ENCODE results near the gene RSPO1. TPM values are rescaled to one million over a fixed set of nuclear protein-coding genes. Genes with fewer than 3 reads are reported as not detected.

Gene RSPO1
- total RNA-seq, 1 experiment from 2014 or later: not detected

- Histone ChIP-seq H3K9me3 (replicated peaks) (no peaks in the 10 kb centered on the region), H3K4me3 (no peak overlapping the region), H3K36me3 (no peaks in the 10 kb centered on the region), H3K27ac (no peak overlapping the region), H3K4me1 (replicated peaks) (no peaks in the 10 kb centered on the region), H3K27me3 (replicated peaks) (peaks cover 28% of the 10 kb centered on the region)
- no peak for DNase-seq (ENCODE audit: low read depth in 1 of 2, low spot score in 2 of 2)
Measured at GRCh38 chr1:37650173-37650572, 15.5 kb upstream of the RSPO1 start.

GRCh38 chr1:37647281-37647680 is 12.6 kb upstream of the RSPO1 start:
- Histone ChIP-seq H3K4me1 (replicated peaks) (no peaks in the 10 kb centered on the region), H3K9me3 (replicated peaks) (no peaks in the 10 kb centered on the region), H3K27ac (no peak overlapping the region), H3K4me3 (no peak overlapping the region), H3K27me3 (replicated peaks) (peaks cover 41% of the 10 kb centered on the region), H3K36me3 (no peaks in the 10 kb centered on the region)
- no peak for DNase-seq (ENCODE audit: low read depth in 1 of 2, low spot score in 2 of 2)

GRCh38 chr1:37641059-37641458 is 6.4 kb upstream of the RSPO1 start:
- Histone ChIP-seq H3K4me3 (no peak overlapping the region), H3K4me1 (replicated peaks) (no peaks in the 10 kb centered on the region), H3K9me3 (replicated peaks) (no peaks in the 10 kb centered on the region), H3K36me3 (no peaks in the 10 kb centered on the region), H3K27ac (no peak overlapping the region), H3K27me3 (replicated peaks) (peaks cover 85% of the 10 kb centered on the region)
- no peak for DNase-seq (ENCODE audit: low read depth in 1 of 2, low spot score in 2 of 2)

DNA sequence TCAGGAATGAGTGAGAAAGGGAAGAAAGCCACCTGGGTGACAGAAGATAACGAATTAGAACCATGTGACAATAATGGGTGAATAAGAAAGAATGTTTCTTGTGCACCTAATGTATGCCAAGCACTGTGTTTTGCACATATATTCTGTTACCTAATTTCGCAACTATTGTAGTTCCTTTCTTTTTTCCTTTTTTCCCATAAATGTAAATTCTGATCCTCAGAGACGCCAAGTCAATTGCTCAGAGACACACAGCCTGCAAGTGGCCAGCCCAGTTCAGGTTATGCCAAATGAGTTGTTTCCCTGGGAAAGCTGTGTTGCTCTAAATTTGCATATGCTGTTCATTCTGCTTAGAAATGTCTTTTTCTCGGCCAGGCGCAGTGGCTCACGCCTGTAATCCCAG is 1.7 kb upstream of the RSPO1 start:
- H3K4me1 ChIP-seq (replicated peaks): peaks cover 5% of the 10 kb centered on the region
- no peaks in the 10 kb centered on the region for H3K9me3 ChIP-seq (replicated peaks)
- H3K4me3 ChIP-seq: no peak overlapping the region
- no peak overlapping the region for H3K27ac ChIP-seq
- no peaks in the 10 kb centered on the region for H3K36me3 ChIP-seq
- no peak for DNase-seq (ENCODE audit: low read depth in 1 of 2, low spot score in 2 of 2)
- peaks cover 97% of the 10 kb centered on the region for H3K27me3 ChIP-seq (replicated peaks)

- H3K27ac ChIP-seq: no peak overlapping the region
- H3K4me1 ChIP-seq (replicated peaks): peaks cover 5% of the 10 kb centered on the region
- H3K9me3 ChIP-seq (replicated peaks): no peaks in the 10 kb centered on the region
- no peak overlapping the region for H3K4me3 ChIP-seq
- H3K36me3 ChIP-seq: no peaks in the 10 kb centered on the region
- H3K27me3 ChIP-seq (replicated peaks): peaks cover 97% of the 10 kb centered on the region
- DNase-seq (ENCODE audit: low read depth in 1 of 2, low spot score in 2 of 2): no peak
Measured at GRCh38 chr1:37634992-37635902, 555 bp upstream of the RSPO1 start.

DNA sequence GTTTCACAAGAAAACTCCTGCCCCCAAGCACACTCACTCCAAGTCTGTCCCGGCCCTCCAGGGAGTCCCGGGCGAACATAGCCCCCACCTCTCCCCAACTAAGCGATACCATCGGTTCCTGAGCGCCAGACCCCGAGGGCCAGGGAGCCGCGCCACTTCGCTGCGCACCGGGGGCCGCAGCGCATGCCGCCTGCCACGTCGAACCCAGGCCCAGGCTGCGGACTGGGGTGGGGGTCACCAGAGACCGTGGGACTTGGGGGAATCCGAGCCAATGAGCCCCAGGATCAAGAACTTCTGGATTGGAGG is 801 bp downstream of the RSPO1 start:
- no peak overlapping the region for H3K4me3 ChIP-seq
- no peak overlapping the region for H3K27ac ChIP-seq
- no peaks in the 10 kb centered on the region for H3K36me3 ChIP-seq
- H3K27me3 ChIP-seq (replicated peaks): peaks cover 100% of the 10 kb centered on the region
- DNase-seq (ENCODE audit: low read depth in 1 of 2, low spot score in 2 of 2): no peak
- H3K4me1 ChIP-seq (replicated peaks): peaks cover 5% of the 10 kb centered on the region
- H3K9me3 ChIP-seq (replicated peaks): no peaks in the 10 kb centered on the region

GRCh38 chr1:37633040-37633937 is 1.4 kb downstream of the RSPO1 start:
- Histone ChIP-seq H3K27ac (no peak overlapping the region), H3K4me1 (replicated peaks) (peaks cover 5% of the 10 kb centered on the region), H3K9me3 (replicated peaks) (no peaks in the 10 kb centered on the region), H3K4me3 (no peak overlapping the region), H3K27me3 (replicated peaks) (peaks cover 100% of the 10 kb centered on the region), H3K36me3 (no peaks in the 10 kb centered on the region)
- no peak for DNase-seq (ENCODE audit: low read depth in 1 of 2, low spot score in 2 of 2)

- H3K4me3 ChIP-seq: no peak overlapping the region
- no peak overlapping the region for H3K27ac ChIP-seq
- no peak for DNase-seq (ENCODE audit: low read depth in 1 of 2, low spot score in 2 of 2)
- H3K4me1 ChIP-seq (replicated peaks): peaks cover 5% of the 10 kb centered on the region
- H3K27me3 ChIP-seq (replicated peaks): peaks cover 91% of the 10 kb centered on the region
- H3K9me3 ChIP-seq (replicated peaks): no peaks in the 10 kb centered on the region
- no peaks in the 10 kb centered on the region for H3K36me3 ChIP-seq
Measured at GRCh38 chr1:37631036-37631435, 3.7 kb downstream of the RSPO1 start.

GRCh38 chr1:37630426-37631028 is 4.2 kb downstream of the RSPO1 start:
- H3K27ac ChIP-seq: no peak overlapping the region
- peaks cover 5% of the 10 kb centered on the region for H3K4me1 ChIP-seq (replicated peaks)
- H3K27me3 ChIP-seq (replicated peaks): peaks cover 89% of the 10 kb centered on the region
- no peak overlapping the region for H3K4me3 ChIP-seq
- H3K9me3 ChIP-seq (replicated peaks): no peaks in the 10 kb centered on the region
- no peaks in the 10 kb centered on the region for H3K36me3 ChIP-seq
- no peak for DNase-seq (ENCODE audit: low read depth in 1 of 2, low spot score in 2 of 2)

DNA sequence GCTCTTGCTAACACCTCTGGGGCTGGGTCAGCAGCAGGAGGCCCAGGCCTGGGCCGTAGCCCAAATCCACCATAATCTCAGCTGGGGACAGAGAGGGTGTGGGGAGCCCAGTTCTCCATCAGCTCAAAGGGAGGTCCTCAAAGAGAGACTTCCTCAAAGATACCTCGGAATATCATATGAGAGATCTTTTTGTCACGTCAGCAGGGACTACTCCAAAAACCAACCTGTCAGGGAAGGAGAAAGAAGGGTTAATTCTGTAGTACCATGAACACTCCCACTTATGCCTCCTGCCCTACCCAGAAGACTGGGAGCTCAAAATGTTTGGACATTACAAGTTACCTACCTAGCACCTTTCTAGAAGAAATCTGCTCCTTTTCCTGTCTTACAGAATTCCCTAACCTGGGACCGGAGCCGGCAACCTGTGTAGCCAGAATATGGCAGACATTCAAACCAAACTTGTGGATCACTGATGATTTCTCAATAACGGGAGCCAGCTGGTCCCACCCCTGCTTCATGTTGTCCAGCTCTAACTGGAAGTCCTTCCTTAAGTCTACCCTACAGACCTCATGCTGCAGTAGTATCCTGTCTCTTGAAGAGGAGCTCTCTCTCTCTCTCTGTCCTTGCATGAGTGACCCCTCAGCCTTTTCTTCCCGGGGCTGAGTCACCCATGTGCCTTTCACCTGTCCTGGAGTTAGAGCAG is 4.8 kb downstream of the RSPO1 start:
- Histone ChIP-seq H3K4me3 (no peak overlapping the region), H3K27me3 (replicated peaks) (peaks cover 87% of the 10 kb centered on the region), H3K36me3 (no peaks in the 10 kb centered on the region), H3K4me1 (replicated peaks) (peaks cover 5% of the 10 kb centered on the region), H3K27ac (no peak overlapping the region), H3K9me3 (replicated peaks) (no peaks in the 10 kb centered on the region)
- no peak for DNase-seq (ENCODE audit: low read depth in 1 of 2, low spot score in 2 of 2)

GRCh38 chr1:37629008-37629407 is 5.7 kb downstream of the RSPO1 start:
- peaks cover 82% of the 10 kb centered on the region for H3K27me3 ChIP-seq (replicated peaks)

GRCh38 chr1:37628026-37628556 is 6.6 kb downstream of the RSPO1 start:
- DNase-seq (ENCODE audit: low read depth in 1 of 2, low spot score in 2 of 2): no peak
- Histone ChIP-seq H3K27me3 (replicated peaks) (peaks cover 78% of the 10 kb centered on the region), H3K9me3 (replicated peaks) (no peaks in the 10 kb centered on the region), H3K36me3 (no peaks in the 10 kb centered on the region), H3K4me3 (no peak overlapping the region), H3K27ac (no peak overlapping the region), H3K4me1 (replicated peaks) (no peaks in the 10 kb centered on the region)

More at GRCh38 chr1:37629008-37629407, 5.7 kb downstream of the RSPO1 start:
- no peak for DNase-seq (ENCODE audit: low read depth in 1 of 2, low spot score in 2 of 2)
- H3K4me1 ChIP-seq (replicated peaks): no peaks in the 10 kb centered on the region
- no peak overlapping the region for H3K27ac ChIP-seq
- no peak overlapping the region for H3K4me3 ChIP-seq
- H3K9me3 ChIP-seq (replicated peaks): no peaks in the 10 kb centered on the region
- H3K36me3 ChIP-seq: no peaks in the 10 kb centered on the region

DNA sequence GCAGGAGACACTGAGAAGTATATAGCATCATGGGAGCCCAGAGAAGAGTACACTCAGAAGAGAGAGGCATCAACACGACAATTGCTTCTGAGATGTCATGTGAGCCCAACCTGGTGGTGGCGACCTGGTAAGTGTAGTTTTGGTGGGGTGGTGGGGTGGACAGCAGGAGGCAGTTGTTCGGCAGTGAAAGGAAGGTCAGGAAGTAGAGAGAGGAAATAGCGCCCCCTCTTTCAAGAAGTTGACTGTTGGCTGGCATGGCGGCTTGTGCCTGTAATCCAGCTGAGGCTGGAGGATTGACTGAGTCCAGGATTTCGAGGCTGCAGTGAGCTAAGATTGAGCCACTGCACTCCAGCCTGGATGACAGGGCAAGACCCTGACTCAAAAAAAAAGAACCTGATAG is 12.6 kb downstream of the RSPO1 start:
- Histone ChIP-seq H3K36me3 (no peaks in the 10 kb centered on the region), H3K27ac (no peak overlapping the region), H3K27me3 (replicated peaks) (peaks cover 65% of the 10 kb centered on the region), H3K4me1 (replicated peaks) (no peaks in the 10 kb centered on the region), H3K9me3 (replicated peaks) (no peaks in the 10 kb centered on the region), H3K4me3 (no peak overlapping the region)
- DNase-seq (ENCODE audit: low read depth in 1 of 2, low spot score in 2 of 2): no peak
